Mesodermal cell (in vitro differentiated cells): ENCODE data around the gene MED13L.

Source experiments
- H3K27ac ChIP-seq: 2 replicates; pipeline ENCODE4 v1.7.0; 2013; ENCODE audit warnings: mild to moderate bottlenecking, low read depth, low read length, moderate library complexity; ENCODE audit not compliant: severe bottlenecking
- H3K36me3 ChIP-seq: 2 replicates; pipeline ENCODE4 v1.7.1; 2013; ENCODE audit warnings: mild to moderate bottlenecking, low read length, moderate library complexity; ENCODE audit not compliant: control insufficient read depth, insufficient read depth
- H3K4me1 ChIP-seq: one replicate; pipeline ENCODE4 v1.7.1; 2013; ENCODE audit warnings: mild to moderate bottlenecking, low read length; ENCODE audit not compliant: insufficient read depth, control insufficient read depth, poor library complexity, severe bottlenecking
- H3K4me3 ChIP-seq: 2 replicates; pipeline ENCODE4 v1.7.0; 2013; ENCODE audit warnings: low read length, control low read depth, mild to moderate bottlenecking; ENCODE audit not compliant: insufficient read depth, poor library complexity, severe bottlenecking; ENCODE audit errors: extremely low read depth
- H3K9me3 ChIP-seq: 2 replicates; pipeline ENCODE4 v1.7.1; 2013; ENCODE audit warnings: mild to moderate bottlenecking, low read length, moderate library complexity; ENCODE audit not compliant: control insufficient read depth
- WGBS, 2 experiments: methylation state at CpG; one replicate each; pipeline ENCODE4 v1.1.5; 2013; ENCODE audit warnings: missing lambda C conversion rate in 2 of 2; ENCODE audit not compliant: insufficient coverage in 2 of 2; 5-methylcytosine and 5-hydroxymethylcytosine counted together

MED13L gene

DNA sequence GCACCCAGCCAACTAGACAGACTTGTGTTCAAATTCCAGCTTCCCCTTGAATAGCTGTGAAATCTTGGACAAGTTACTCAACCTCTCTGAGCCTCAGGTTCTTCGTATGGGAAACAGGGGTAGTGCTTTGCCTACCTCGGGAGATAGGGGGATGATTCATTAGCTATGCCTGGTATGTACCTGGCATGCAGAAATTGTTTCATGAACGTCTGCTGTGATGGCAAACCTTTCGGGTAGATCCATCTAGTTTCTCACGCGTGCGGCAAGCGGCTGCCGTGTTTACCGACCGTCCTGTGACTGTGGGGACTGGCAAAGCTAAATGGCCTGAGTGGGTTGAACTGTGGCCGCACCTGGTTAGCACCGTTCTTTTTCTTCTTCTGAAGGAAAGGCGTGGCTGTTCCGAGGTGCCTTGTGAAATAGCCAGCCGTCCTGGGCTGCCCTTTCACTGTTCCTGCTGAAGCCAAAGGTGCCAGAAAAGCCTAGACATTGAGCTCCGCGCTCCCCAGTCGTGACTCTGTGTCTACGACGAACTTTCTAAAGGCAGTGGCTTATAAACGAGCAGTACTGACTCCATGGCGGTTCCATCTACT is 40.6 kb upstream of the MED13L start:
- 91 to 94% methylated on average over 23 of the region's 23 CpGs for WGBS, 2 experiments

GRCh38 chr12:116317139-116317538 is 39.6 kb upstream of the MED13L start:
- Histone ChIP-seq H3K9me3 (no peaks in the 10 kb centered on the region), H3K4me1 (peaks cover 17% of the 10 kb centered on the region), H3K36me3 (no peaks in the 10 kb centered on the region), H3K27ac (no peak overlapping the region), H3K4me3 (no peak overlapping the region)
- 82 to 100% methylated on average over 2 of the region's 4 CpGs for WGBS, 2 experiments

More for the DNA sequence above, 40.6 kb upstream of the MED13L start:
- Histone ChIP-seq H3K36me3 (no peaks in the 10 kb centered on the region), H3K27ac (no peak overlapping the region), H3K4me1 (peaks cover 17% of the 10 kb centered on the region), H3K4me3 (no peak overlapping the region), H3K9me3 (no peaks in the 10 kb centered on the region)

DNA sequence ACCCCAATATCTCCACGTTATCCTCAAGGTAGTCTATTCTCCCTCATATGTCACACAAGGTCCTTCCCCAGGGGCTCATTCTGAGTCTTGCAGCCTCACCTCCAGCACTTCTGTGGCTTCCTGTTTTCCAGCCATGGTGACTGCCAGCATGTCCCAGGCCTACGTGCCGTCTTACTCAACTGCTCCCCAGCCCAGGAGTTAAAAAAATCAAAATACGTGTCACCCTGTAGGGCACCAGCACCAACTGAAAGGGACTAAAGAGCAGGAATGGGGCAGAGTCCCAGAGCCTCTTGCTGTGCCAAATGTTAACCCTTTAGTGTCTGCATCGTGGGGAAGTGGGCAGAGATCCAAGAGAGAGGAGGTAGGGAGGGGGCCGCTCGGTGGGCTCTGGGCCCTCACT is 37.0 kb upstream of the MED13L start:
- WGBS, 2 experiments, result 80 to 85% methylated on average over 3 to 6 of the region's 7 CpGs
- no peak overlapping the region for H3K27ac ChIP-seq
- H3K9me3 ChIP-seq, result no peaks in the 10 kb centered on the region
- no peaks in the 10 kb centered on the region for H3K36me3 ChIP-seq
- H3K4me3 ChIP-seq, result no peak overlapping the region
- peaks cover 9% of the 10 kb centered on the region for H3K4me1 ChIP-seq

DNA sequence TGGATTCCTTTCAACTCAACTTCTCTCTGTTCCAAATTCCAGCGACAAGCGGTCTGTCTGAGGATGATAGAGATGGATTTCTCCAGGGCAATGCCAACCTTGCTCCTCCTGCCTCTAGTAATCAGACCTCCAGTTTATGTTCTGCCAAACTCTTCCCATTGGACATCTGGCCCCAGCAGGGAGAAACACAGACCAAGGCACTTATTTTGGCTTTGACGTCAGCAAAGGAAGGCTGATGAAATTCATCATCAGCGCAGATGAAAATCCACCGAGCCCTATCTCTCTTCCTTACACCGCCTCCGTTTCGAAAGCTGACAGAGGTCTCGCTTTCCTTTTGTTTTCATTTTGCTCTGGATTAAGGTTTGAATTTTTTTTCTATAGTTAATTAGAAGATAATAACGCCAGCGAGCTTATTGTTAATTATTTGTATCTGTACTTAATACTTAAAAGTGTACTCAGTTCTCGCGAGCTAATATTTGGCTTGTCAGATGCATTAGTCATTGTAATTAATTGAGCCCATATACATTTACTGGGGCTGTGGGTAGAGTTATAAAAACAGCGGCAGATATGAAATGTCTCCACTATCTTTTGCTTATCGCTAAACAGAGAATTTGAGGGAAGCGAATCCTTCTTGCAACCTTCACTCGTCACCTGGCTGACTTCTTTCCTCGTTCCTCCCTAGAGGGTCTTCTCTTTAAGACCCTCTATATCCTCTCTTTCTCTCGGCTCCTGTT is 35.9 kb upstream of the MED13L start:
- H3K36me3 ChIP-seq, result no peaks in the 10 kb centered on the region
- H3K4me3 ChIP-seq, result no peak overlapping the region
- WGBS, 2 experiments, result 88 to 92% methylated on average over 9 of the region's 19 CpGs
- H3K9me3 ChIP-seq, result no peaks in the 10 kb centered on the region
- H3K4me1 ChIP-seq, result peaks cover 4% of the 10 kb centered on the region
- H3K27ac ChIP-seq, result no peak overlapping the region

GRCh38 chr12:116310082-116310481 is 32.6 kb upstream of the MED13L start:
- peaks cover 2% of the 10 kb centered on the region for H3K4me1 ChIP-seq
- WGBS, 2 experiments, result 100% methylated on average over 1 to 2 of the region's 3 CpGs
- no peaks in the 10 kb centered on the region for H3K9me3 ChIP-seq
- H3K4me3 ChIP-seq, result no peak overlapping the region
- no peaks in the 10 kb centered on the region for H3K36me3 ChIP-seq
- H3K27ac ChIP-seq, result no peak overlapping the region

GRCh38 chr12:116309343-116309742 is 31.9 kb upstream of the MED13L start:
- no peaks in the 10 kb centered on the region for H3K9me3 ChIP-seq
- H3K27ac ChIP-seq, result no peak overlapping the region
- no peaks in the 10 kb centered on the region for H3K36me3 ChIP-seq
- WGBS, 2 experiments, result no CpG with 5 or more reads among the region's 1 CpG
- H3K4me3 ChIP-seq, result no peak overlapping the region
- H3K4me1 ChIP-seq, result peaks cover 2% of the 10 kb centered on the region

DNA sequence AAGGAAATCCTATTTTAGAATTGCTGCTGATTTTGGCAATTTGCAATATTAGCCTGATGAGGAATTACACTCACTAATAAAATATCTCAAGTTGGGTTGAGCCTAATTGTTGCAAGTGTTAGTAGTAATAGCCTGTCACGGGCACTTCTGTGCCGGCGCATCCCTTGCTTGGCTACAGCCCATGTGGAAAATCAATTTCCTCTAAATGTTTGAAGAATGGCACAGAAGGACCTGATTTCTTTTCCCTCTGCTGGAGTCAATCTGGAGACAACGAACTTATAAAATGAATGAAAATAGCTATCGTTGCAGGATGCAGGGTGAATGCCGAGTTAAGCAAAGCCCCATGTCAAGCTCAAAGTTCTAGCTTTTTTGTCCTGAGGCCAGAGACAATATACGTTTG is 31.2 kb upstream of the MED13L start:
- 97 to 100% methylated on average over 4 to 7 of the region's 7 CpGs for WGBS, 2 experiments
- Histone ChIP-seq H3K27ac (no peak overlapping the region), H3K4me1 (peaks cover 2% of the 10 kb centered on the region), H3K9me3 (no peaks in the 10 kb centered on the region), H3K36me3 (no peaks in the 10 kb centered on the region), H3K4me3 (no peak overlapping the region)

GRCh38 chr12:116306968-116307367 is 29.5 kb upstream of the MED13L start:
- H3K4me3 ChIP-seq, result no peak overlapping the region
- H3K27ac ChIP-seq, result no peak overlapping the region
- H3K9me3 ChIP-seq, result no peaks in the 10 kb centered on the region
- peaks cover 2% of the 10 kb centered on the region for H3K4me1 ChIP-seq
- 100% methylated on average over 2 of the region's 3 CpGs; no CpG with 5 or more reads in 1 of the 2 experiments for WGBS, 2 experiments
- no peaks in the 10 kb centered on the region for H3K36me3 ChIP-seq

GRCh38 chr12:116306506-116306905 is 29.0 kb upstream of the MED13L start:
- Histone ChIP-seq H3K4me3 (no peak overlapping the region), H3K4me1 (peaks cover 2% of the 10 kb centered on the region), H3K36me3 (no peaks in the 10 kb centered on the region), H3K27ac (no peak overlapping the region), H3K9me3 (no peaks in the 10 kb centered on the region)
- 94 to 96% methylated on average over 2 to 3 of the region's 5 CpGs for WGBS, 2 experiments

DNA sequence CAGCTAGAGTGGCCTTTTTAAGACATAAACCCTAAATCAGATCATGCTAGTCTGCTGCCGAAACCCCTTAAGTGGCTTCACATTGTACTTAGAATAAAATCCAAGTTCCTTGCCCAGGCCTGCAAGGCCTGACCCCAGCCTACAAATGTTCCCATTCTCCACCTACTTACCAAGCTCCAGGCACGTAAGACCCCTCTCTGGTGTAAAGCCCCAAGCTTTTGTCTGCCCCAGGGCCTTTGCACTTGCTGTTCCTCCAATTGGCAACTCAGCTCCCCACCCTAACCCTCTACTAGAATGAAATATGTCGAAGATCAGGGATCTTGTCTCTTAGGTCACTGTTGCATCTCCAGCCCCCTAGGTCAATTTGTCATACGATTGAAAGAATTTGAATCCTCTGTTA is 27.1 kb upstream of the MED13L start:
- Histone ChIP-seq H3K4me3 (no peak overlapping the region), H3K9me3 (no peaks in the 10 kb centered on the region), H3K27ac (no peak overlapping the region), H3K36me3 (no peaks in the 10 kb centered on the region), H3K4me1 (peaks cover 7% of the 10 kb centered on the region)
- WGBS, 2 experiments, result 92 to 100% methylated on average over 1 to 2 of the region's 4 CpGs

DNA sequence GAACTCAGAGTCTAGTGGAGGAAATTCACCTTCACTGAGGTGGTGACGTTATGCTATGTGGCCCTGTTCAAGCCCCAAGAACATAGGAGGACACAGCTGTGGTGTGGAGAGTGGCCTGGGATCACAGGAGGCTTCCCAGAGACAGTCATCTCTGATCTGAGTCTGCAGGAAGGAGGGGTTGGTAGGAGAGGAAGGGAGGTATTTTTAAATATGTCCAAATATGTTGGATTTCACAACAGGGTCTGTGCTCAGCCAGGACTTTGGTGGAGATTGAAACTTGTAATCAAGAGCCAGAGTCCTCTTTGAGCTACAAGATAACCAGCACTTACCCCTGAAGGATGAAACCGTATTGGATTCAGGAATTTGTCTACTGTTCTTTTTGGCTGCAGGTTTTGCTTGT is 26.4 kb upstream of the MED13L start:
- Histone ChIP-seq H3K27ac (no peak overlapping the region), H3K4me1 (peaks cover 7% of the 10 kb centered on the region), H3K36me3 (no peaks in the 10 kb centered on the region), H3K9me3 (no peaks in the 10 kb centered on the region), H3K4me3 (no peak overlapping the region)
- 78 to 100% methylated on average over 1 of the region's 2 CpGs for WGBS, 2 experiments
